Transverse colon (tissue), 4 donors: Measurements from ENCODE around the gene EPS8. TPM values are rescaled to one million over a fixed set of nuclear protein-coding genes. Genes with fewer than 3 reads are reported as not detected.
"Not testable (repeated sequence)": the region's sequence is repeated elsewhere in the genome, so short reads cannot be mapped to it uniquely, and the experiment has no call there.

Source experiments
- DNase-seq: peaks from one replicate; pipeline ENCODE4 v3.0.0-alpha.2; 2019
- H3K27ac ChIP-seq, 4 donors: fragments of 200-600 bp; sonication (generic); 2 replicates each; pipeline ENCODE4 v1.5.1; 2016 to 2018; ENCODE audit warnings: inconsistent platforms in 4 of 4
- H3K27me3 ChIP-seq: fragments of 200-600 bp; sonication (generic); 2 replicates; pipeline ENCODE4 v1.5.1; 2017; ENCODE audit warnings: inconsistent platforms
- H3K36me3 ChIP-seq, 4 donors: fragments of 200-600 bp; sonication (generic); 2 replicates each; pipeline ENCODE4 v1.5.1; 2017 to 2019; ENCODE audit warnings: inconsistent platforms in 4 of 4
- H3K4me1 ChIP-seq, 4 donors: fragments of 200-600 bp; sonication (generic); 2 replicates each; pipeline ENCODE4 v1.5.1; 2017 to 2020; ENCODE audit warnings: inconsistent platforms in 4 of 4
- H3K4me3 ChIP-seq, 4 donors: fragments of 200-600 bp; sonication (generic); 1 replicate in 1 of 4; 2 replicates in 3 of 4; pipeline versions ENCODE4 v1.5.1 to v1.6.1; 2017 to 2019; ENCODE audit warnings: inconsistent platforms in 4 of 4
- H3K9me3 ChIP-seq, 2 donors: fragments of 200-600 bp; sonication (generic); 2 replicates each; pipeline ENCODE4 v1.5.1; 2017 to 2019; ENCODE audit warnings: inconsistent platforms in 2 of 2
- CTCF ChIP-seq, 5 experiments: fragments of 200-600 bp in 3 of 5; fragments of 450-650 bp in 2 of 5; sonication (generic) in 3 of 5; IDR thresholded peaks; 1 replicate in 2 of 5; 2 replicates in 3 of 5; pipeline ENCODE4 v1.5.1; 2016 to 2017; ENCODE audit warnings: antibody characterized with exemption in 5 of 5, inconsistent platforms in 3 of 5, mild to moderate bottlenecking in 2 of 5, moderate library complexity in 1 of 5
- EP300 ChIP-seq: sonication (generic); formaldehyde crosslinking; IDR thresholded peaks from one replicate; pipeline ENCODE4 v1.6.1; 2017; ENCODE audit warnings: antibody characterized with exemption, low read depth
- POLR2A ChIP-seq: fragments of 450-650 bp; IDR thresholded peaks from one replicate; pipeline ENCODE4 v1.6.1; 2016; ENCODE audit warnings: antibody characterized with exemption, mild to moderate bottlenecking, moderate library complexity
- POLR2AphosphoS5 ChIP-seq, 3 donors: sonication (generic); formaldehyde crosslinking; IDR thresholded peaks; one replicate each; pipeline ENCODE4 v1.6.1; 2016; ENCODE audit warnings: antibody characterized with exemption in 3 of 3
- WGBS, 2 donors: methylation state at CpG; one replicate each; pipeline ENCODE4 v1.1.5; 2018; ENCODE audit warnings: low coverage in 1 of 2; 5-methylcytosine and 5-hydroxymethylcytosine counted together
- in situ Hi-C, 4 donors: fragments of 200-750 bp; cut with MboI; loops; one replicate each; pipeline versions ENCODE4 v1.15.0 to v1.15.1; 2017; ENCODE audit warnings: low sequenced_read_pairs in 3 of 4, low pct_ligation_motif_present in 1 of 4, low pct_unique_long_range_greater_than_20kb in 1 of 4
- intact Hi-C: fragments of 100-400 bp; cut with DNase I; formaldehyde crosslinking; loops from one replicate; pipeline ENCODE4 v1.15.1; 2023; ENCODE audit warnings: low total_unique reads
- total RNA-seq, 4 donors: library from RNA; depleted of rRNA; stranded (reverse); fragments of >200 nt; gene quantifications; one replicate each; pipeline ENCODE4 v1.1.0, GENCODE V29; 2016

Gene EPS8
- total RNA-seq, 4 donors from 2014 or later, result 55.1 to 180 (median 140) TPM

- H3K36me3 ChIP-seq, result no peaks in the 10 kb centered on the region
- H3K4me1 ChIP-seq, result peaks cover 4 to 29% (median 14%) of the 10 kb centered on the region in 4 donors
- no peaks in the 10 kb centered on the region for H3K27me3 ChIP-seq
- no peaks in the 10 kb centered on the region for H3K9me3 ChIP-seq
- no peak for DNase-seq
- intact Hi-C loops (no loop called here), in situ Hi-C loops (no loop called here)
- 77 to 90% methylated on average over 2 of the region's 2 CpGs for WGBS, 2 donors
- H3K4me3 ChIP-seq, result no peak overlapping the region
- H3K27ac ChIP-seq, result no peak overlapping the region
- no peak for TF ChIP-seq EP300
- no peak for TF ChIP-seq POLR2AphosphoS5 (IDR thresholded peaks at IDR 0.05)
- TF ChIP-seq CTCF (IDR thresholded peaks at IDR 0.05), result no peak
- TF ChIP-seq POLR2A, result no peak
These were observed 48.1 kb downstream of the EPS8 start for GRCh38 chr12:15741082-15741481.

GRCh38 chr12:15740389-15740788 is 48.8 kb downstream of the EPS8 start:
- peaks cover 4 to 36% (median 14%) of the 10 kb centered on the region in 4 donors for H3K4me1 ChIP-seq
- H3K9me3 ChIP-seq, in situ Hi-C loops, H3K36me3 ChIP-seq, intact Hi-C loops, DNase-seq, H3K27ac ChIP-seq, H3K4me3 ChIP-seq, H3K27me3 ChIP-seq: not testable (repeated sequence)
- WGBS, 2 donors, result 95 to 100% methylated on average over 4 to 5 of the region's 5 CpGs

- TF ChIP-seq CTCF (IDR thresholded peaks at IDR 0.05) (no peak), EP300 (no peak), POLR2A (no peak), POLR2AphosphoS5 (IDR thresholded peaks at IDR 0.05) (no peak)
- in situ Hi-C loops, result no loop called here
These were observed 50.7 kb downstream of the EPS8 start for GRCh38 chr12:15738438-15739015.

GRCh38 chr12:15735837-15736615 is 53.2 kb downstream of the EPS8 start:
- Histone ChIP-seq H3K27ac (peak overlapping the region; percentile 57 to 74 (median 65)), H3K4me3 (no peak overlapping the region), H3K36me3 (no peaks in the 10 kb centered on the region), H3K9me3 (no peaks in the 10 kb centered on the region), H3K4me1 (peaks cover 7 to 69% (median 34%) of the 10 kb centered on the region in 4 donors), H3K27me3 (no peaks in the 10 kb centered on the region)
- DNase-seq, result no peak
- intact Hi-C loops (no loop called here), in situ Hi-C loops (no loop called here)
- no peak for TF ChIP-seq EP300
- TF ChIP-seq CTCF (IDR thresholded peaks at IDR 0.05), result peak in 1 of 5 experiments; percentile 25
- WGBS, 2 donors, result 50 to 66% methylated on average over 5 of the region's 5 CpGs

More at GRCh38 chr12:15738438-15739015, 50.7 kb downstream of the EPS8 start:
- 76 to 84% methylated on average over 3 of the region's 3 CpGs for WGBS, 2 donors
- no peaks in the 10 kb centered on the region for H3K27me3 ChIP-seq
- H3K4me3 ChIP-seq, result no peak overlapping the region
- H3K9me3 ChIP-seq, result no peaks in the 10 kb centered on the region
- no peaks in the 10 kb centered on the region for H3K36me3 ChIP-seq
- intact Hi-C loops, result no loop called here
- DNase-seq, result no peak
- no peak overlapping the region for H3K27ac ChIP-seq
- peaks cover 7 to 46% (median 16%) of the 10 kb centered on the region in 4 donors for H3K4me1 ChIP-seq
